ENCODE measurements around the gene APBA1.

Gene APBA1

DNA sequence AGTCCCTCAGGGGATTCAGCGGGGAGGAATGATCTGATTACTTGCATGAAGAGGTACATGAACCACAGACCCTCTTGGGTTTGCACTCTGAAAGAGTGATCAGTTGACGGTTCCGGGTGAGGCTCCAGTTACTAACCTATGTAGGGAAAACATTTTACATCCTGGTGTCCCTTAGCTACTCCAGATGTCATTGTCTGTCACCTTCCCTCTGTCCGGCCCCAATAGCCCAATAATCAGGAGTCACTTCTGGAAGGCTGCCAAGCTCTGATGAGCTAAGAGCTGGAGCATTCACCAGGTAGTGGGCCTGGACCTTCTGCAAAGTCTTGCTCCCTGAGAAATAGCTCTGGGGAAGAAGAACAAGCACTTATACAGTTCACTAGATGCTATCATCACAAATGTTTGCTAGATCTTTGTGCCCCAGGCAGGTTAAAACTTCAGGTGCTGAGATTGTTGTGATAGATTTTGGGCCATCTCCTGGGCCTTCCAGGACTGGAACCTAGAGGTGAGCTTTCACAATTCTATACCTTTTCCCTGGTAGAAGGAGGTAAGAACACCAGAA is 282.7 kb downstream of the APBA1 start:
- FAIRE-seq: no peak

DNA sequence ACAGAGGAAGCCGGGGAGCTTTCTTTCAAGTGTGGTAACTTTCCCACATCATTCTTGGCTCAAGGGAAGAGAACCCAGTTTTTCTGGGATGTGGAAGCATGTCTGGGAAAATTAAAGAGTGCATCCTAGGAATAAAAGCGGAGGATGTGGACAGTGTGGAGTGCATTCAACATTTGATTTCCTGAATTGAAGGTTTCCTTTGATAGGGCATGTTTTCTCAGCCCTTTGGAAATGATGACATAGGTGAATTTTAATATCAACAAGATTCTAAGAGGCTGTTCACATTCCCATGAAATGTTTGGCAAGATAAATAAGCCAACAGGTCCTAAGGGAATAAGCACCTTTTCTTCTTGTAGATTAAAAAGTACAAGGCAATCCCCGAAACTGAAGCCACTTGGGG is 283.6 kb downstream of the APBA1 start:
- FAIRE-seq: no peak

DNA sequence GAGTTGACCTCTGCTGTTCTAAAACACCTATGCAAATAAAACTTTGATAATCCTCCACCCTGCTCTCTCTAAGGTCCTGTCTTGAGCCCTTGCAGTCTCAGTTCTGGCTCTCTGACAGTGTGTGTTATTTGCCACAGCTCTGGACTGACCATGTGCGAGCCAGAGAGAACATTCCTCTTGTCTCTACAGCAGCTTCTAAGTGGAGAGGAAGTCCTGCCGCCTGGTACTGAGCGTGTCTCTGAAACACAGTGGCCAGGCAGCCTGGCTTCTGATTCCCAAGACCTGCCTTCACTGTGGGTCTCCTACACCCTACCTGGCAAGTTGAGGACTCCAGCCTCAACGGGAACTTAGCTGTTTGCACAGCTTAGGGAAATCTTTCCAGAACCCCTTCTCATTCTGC is 285.5 kb downstream of the APBA1 start:
- FAIRE-seq: no peak

DNA sequence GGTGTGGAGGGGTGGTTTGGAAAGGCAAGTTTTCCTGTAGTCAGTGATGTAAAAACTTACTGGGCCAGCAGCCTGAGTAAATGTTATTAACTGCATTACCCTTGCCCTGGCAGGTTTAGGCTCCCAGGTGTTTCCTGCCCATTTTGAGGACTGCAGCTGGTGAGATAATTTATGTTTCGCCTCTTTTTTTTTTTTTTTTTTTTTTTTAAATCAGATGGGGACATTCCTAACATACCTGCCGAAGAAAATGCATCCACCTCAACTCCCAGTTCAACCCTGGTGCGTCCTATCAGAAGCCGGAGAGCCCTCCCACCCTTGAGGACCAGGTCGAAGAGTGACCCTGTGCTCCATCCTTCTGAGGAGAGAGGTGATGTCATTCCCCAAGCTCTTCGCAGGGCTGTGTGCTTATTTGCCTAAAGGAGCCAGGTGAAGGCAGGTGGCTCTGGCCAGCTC is 286.6 kb downstream of the APBA1 start:
- no peak for FAIRE-seq

DNA sequence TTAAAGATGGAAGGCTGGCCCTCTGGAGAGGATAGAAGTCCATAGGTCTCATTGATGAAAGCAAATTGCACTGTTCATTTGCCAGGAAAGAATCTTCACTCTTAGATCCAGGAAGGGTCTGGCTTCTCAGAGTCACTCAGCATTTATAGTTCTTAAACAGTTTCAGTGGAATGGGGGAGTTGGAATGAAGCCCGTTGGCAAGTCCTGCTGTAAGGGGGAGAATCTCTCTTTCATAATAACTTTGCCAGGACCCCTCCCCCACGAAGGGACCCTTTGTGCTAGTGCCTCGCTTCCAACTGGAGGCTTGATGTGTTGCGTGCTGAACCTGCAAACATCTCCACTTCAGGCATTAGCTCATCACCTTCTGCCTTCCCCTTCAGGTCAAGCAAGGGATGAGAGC is 290.0 kb downstream of the APBA1 start:
- no peak for FAIRE-seq

DNA sequence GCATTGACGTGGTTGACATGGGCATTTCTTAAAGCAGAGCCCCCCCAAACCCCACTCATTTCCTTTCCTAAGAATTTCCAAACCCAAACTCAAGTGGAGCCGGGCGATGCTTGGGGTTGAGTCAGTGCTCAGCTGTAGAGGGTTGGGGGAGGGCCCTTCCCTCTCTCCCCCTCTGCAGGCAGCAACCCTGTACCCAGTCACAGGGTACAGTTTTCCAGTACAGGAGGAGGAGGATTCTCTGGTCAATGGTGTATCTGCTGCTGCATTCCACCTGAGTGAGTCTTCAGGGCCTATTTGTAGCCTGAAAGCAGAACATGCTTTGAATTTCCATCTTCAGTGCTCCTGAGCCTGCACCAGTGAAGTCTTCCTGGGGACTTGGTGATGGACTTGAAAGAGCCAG is 291.4 kb downstream of the APBA1 start:
- no peak for FAIRE-seq

DNA sequence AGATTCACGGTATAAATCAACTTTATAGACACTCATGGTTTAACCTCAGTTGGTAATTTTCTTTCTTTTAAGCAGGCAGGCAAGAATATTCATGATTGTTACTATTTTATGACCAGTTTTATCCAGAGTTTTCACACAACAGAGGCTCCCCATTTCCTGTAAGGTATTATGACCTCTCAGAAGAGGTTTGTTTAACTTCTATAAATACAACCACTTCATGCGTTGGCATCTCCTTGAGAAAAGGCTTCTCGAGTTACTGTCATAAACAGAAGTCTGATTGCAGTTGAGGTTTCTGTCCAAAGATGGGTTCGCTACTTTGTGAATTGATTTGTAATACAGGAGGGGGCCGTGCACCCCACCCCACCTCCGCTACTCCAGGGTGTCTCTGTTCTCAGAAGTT is 291.9 kb downstream of the APBA1 start:
- FAIRE-seq: no peak

DNA sequence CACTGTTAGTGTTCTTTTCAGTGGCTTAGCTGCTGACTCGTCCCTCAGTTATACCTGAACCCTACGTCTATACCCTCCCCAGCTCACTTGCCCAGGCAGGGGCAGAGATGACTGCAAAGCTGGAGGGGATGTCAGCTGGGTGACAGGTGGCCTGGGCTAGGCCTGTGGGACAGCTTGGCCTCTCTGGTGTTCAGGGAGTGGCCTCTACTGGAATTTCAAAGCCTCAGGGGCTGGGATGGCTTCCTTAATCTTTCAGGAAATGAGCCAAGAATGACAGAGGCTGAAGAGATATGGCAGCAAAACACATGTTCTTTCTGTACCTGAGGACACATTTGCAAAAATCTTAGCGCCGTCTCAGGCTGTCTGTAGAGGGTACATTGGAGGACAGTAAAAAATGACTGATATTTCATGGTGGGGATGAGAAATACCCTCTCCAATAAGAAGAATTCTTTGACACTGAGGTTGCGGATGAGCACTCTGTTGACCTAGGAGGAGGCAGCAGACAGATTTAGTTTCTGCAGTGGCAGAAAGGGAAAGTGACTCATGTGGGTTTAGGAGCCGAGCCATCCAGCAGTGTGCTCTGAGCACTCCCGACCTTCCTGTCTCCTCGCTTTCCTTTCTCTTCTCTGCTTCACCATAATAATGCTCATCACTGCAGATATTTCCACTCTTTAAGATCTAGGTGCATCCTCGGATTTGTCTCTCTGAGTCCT is 292.7 kb downstream of the APBA1 start:
- FAIRE-seq: no peak

DNA sequence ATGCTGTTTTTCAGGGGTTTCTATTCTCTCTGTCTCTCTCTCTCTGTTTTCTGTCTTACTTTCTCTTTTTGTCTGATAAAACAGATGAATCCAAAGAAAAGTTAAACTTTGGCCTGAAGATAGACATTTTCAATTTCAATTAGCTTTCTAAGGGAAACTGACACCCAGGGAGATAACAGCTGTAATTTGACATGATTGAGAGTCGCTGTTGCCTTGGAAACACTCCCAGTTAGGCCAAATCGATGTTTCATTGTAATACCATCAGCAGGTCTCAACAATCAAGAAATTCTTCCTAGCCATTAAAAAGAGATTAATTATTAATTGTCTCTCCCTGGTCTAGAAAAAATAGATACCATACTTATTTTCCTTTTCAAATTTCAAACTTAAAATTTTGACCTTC is 294.2 kb downstream of the APBA1 start:
- FAIRE-seq: no peak

Measured in islet of Langerhans (tissue), 1 donor.